ENCODE measurements around the gene TMEM209.

The TMEM209 gene

DNA sequence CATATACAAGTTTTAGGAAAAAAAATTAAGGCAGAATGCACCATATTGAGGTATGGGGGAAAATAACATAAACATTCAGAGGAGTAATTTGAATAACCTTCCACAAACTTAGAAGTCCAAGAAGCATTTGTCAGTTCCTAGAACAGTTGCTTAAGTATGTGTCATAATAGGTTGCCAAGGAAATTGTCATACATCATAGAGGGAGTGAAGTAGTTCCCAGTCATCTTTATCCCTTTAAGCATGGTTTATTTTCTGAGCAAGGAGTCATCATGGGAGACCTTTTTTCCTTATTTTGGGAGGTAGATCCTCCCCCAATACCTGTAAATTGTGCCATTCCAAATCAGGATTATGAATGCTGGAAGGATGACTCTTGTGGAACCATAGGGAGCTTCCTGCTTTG is 2.4 kb upstream of the TMEM209 start, which contains the start of gene SSMEM1:
TSS of gene SSMEM1 (plus strand) at position 219 of the 400 bp plus-strand sequence. CDS start at position 270, 51 bp downstream.
- no peak within 1 kb of the TSS for H3K27ac ChIP-seq (ENCODE audit: low read depth, low read length)
- TF ChIP-seq EZH2phosphoT487 (conservative IDR thresholded peaks at IDR 0.05; ENCODE audit: low read length) (no peak), CTCF (IDR thresholded peaks at IDR 0.05; ENCODE audit: insufficient read depth, low read length, poor library complexity, severe bottlenecking) (no peak)
- H2AFZ ChIP-seq (ENCODE audit: low read depth, low read length, severe bottlenecking): peak within 1 kb of the TSS; percentile 32

DNA sequence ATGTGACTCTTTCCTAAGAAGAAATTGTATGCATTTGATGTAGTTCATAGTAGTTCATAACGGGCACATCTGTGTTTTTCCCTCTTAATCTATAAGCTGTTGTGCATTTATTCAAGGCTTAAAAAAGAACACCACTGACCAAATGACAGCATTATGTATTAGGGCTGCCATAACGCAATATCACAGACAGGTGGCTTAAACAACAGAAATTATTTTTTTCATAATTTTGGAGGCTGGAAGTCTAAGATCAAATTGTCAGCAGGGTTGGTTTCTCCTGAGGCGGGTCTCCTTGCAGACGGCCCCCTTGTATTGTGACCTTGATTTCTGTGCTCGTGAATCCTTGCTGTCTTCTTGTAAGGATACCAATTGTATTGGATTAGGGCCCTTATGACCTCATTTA is 1.8 kb upstream of the TMEM209 start:
- Histone ChIP-seq H3K4me2 (ENCODE audit: low read depth, low read length, poor library complexity, severe bottlenecking) (no peak overlapping the region), H3K9ac (ENCODE audit: low read length) (no peak overlapping the region), H3K27me3 (ENCODE audit: low read length) (no peaks in the 10 kb centered on the region), H3K9me2 (replicated peaks; ENCODE audit: insufficient read depth, low read length) (no peaks in the 10 kb centered on the region), H3K9me3 (ENCODE audit: insufficient read depth, low read length) (no peaks in the 10 kb centered on the region), H3K27ac (ENCODE audit: low read depth, low read length) (no peak overlapping the region), H3K4me3 (ENCODE audit: insufficient read depth, low read length, poor library complexity, severe bottlenecking) (no peak overlapping the region), H3K79me2 (ENCODE audit: insufficient read depth, low read length) (peaks cover 19% of the 10 kb centered on the region), H4K20me1 (ENCODE audit: low read depth, low read length) (no peaks in the 10 kb centered on the region), H2AFZ (ENCODE audit: low read depth, low read length, severe bottlenecking) (peak overlapping the region; percentile 32), H3K36me3 (ENCODE audit: low read length) (peaks cover 13% of the 10 kb centered on the region), H3F3A (ENCODE audit: insufficient read depth) (peaks cover 6% of the 10 kb centered on the region; the same call in 1 of the 2 replicates)
- no peak for TF ChIP-seq CTCF (IDR thresholded peaks at IDR 0.05; ENCODE audit: insufficient read depth, low read length, poor library complexity, severe bottlenecking)
- TF ChIP-seq EZH2phosphoT487 (conservative IDR thresholded peaks at IDR 0.05; ENCODE audit: low read length): no peak

More for the DNA sequence above, 2.4 kb upstream of the TMEM209 start, which contains the start of gene SSMEM1:
- no peaks in the 10 kb centered on the region for H3K27me3 ChIP-seq (ENCODE audit: low read length)
- H3K9ac ChIP-seq (ENCODE audit: low read length): no peak within 1 kb of the TSS
- no peaks in the 10 kb centered on the region for H4K20me1 ChIP-seq (ENCODE audit: low read depth, low read length)
- peaks cover 19% of the 10 kb centered on the region for H3K79me2 ChIP-seq (ENCODE audit: insufficient read depth, low read length)
- H3K4me2 ChIP-seq (ENCODE audit: low read depth, low read length, poor library complexity, severe bottlenecking): no peak within 1 kb of the TSS
- peaks cover 8% of the 10 kb centered on the region for H3K36me3 ChIP-seq (ENCODE audit: low read length)
- no peak within 1 kb of the TSS for H3K4me3 ChIP-seq (ENCODE audit: insufficient read depth, low read length, poor library complexity, severe bottlenecking)
- H3K9me2 ChIP-seq (replicated peaks; ENCODE audit: insufficient read depth, low read length): no peaks in the 10 kb centered on the region
- H3F3A ChIP-seq (ENCODE audit: insufficient read depth): peaks cover 6% of the 10 kb centered on the region; the same call in 1 of the 2 replicates
- H3K9me3 ChIP-seq (ENCODE audit: insufficient read depth, low read length): no peaks in the 10 kb centered on the region

DNA sequence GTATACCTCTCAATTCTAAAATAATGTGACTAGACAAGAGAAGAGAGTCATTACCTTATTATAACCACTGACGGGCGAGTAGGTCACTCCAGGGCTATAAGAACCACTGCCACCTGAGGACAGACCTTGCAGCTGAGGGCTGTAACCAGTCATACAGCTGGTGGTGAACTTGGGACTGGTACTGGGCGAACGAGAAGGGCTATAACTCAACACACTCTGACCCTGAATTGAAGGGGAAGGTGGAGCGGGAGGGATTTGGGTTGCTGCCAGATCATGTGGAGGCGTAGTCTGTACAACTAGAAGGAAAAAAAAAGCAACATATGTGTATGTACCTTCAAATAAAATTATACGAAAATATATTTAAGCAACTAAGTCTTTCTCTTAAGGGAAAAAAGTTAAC is 3.4 kb downstream of the TMEM209 start:
- Histone ChIP-seq H3K9me2 (replicated peaks; ENCODE audit: insufficient read depth, low read length) (no peaks in the 10 kb centered on the region), H3F3A (ENCODE audit: insufficient read depth) (peaks cover 3% of the 10 kb centered on the region; the same call in 1 of the 2 replicates), H3K4me3 (ENCODE audit: insufficient read depth, low read length, poor library complexity, severe bottlenecking) (no peak overlapping the region), H3K9me3 (ENCODE audit: insufficient read depth, low read length) (no peaks in the 10 kb centered on the region), H3K27ac (ENCODE audit: low read depth, low read length) (no peak overlapping the region), H3K27me3 (ENCODE audit: low read length) (no peaks in the 10 kb centered on the region), H3K36me3 (ENCODE audit: low read length) (peaks cover 53% of the 10 kb centered on the region), H3K9ac (ENCODE audit: low read length) (no peak overlapping the region), H2AFZ (ENCODE audit: low read depth, low read length, severe bottlenecking) (no peak overlapping the region), H3K79me2 (ENCODE audit: insufficient read depth, low read length) (peaks cover 24% of the 10 kb centered on the region), H3K4me2 (ENCODE audit: low read depth, low read length, poor library complexity, severe bottlenecking) (no peak overlapping the region), H4K20me1 (ENCODE audit: low read depth, low read length) (no peaks in the 10 kb centered on the region)
- TF ChIP-seq EZH2phosphoT487 (conservative IDR thresholded peaks at IDR 0.05; ENCODE audit: low read length) (no peak), CTCF (IDR thresholded peaks at IDR 0.05; ENCODE audit: insufficient read depth, low read length, poor library complexity, severe bottlenecking) (no peak)

All from SU-DHL-6 (cell line).